Lung (tissue), 12 donors: ENCODE data around the gene ADPRS. TPM values are rescaled to one million over a fixed set of nuclear protein-coding genes. Genes with fewer than 3 reads are reported as not detected.

Experiments used
- ATAC-seq: fragments of 200-7000 bp; cut with Tn5 transposase; one replicate; pipeline ENCODE4 v1.9.1; 2020; ENCODE audit warnings: moderate number of reproducible peaks; ENCODE audit not compliant: insufficient read depth, low FRiP score
- DNase-seq, 3 donors: peaks; one replicate each; pipeline ENCODE4 v3.0.0-alpha.2; 2013 to 2017
- H3K27ac ChIP-seq, 2 donors: one replicate each; pipeline ENCODE4 v1.5.1; 2013; ENCODE audit warnings: mild to moderate bottlenecking in 2 of 2, moderate library complexity in 2 of 2, control low read depth in 1 of 2, inconsistent platforms in 1 of 2, low read depth in 1 of 2, low read length in 1 of 2
- H3K27me3 ChIP-seq, 3 donors: one replicate each; pipeline ENCODE4 v1.5.1; 2013; ENCODE audit warnings: low read length in 2 of 3; ENCODE audit not compliant: control insufficient read depth in 3 of 3, insufficient read depth in 3 of 3
- H3K36me3 ChIP-seq, 4 donors: one replicate each; pipeline ENCODE4 v1.5.1; 2013; ENCODE audit warnings: low read length in 4 of 4, mild to moderate bottlenecking in 1 of 4, moderate library complexity in 1 of 4; ENCODE audit not compliant: control insufficient read depth in 4 of 4, insufficient read depth in 4 of 4
- H3K4me1 ChIP-seq, 5 donors: one replicate each; pipeline ENCODE4 v1.5.1; 2013; ENCODE audit warnings: low read length in 5 of 5, mild to moderate bottlenecking in 2 of 5, moderate library complexity in 1 of 5; ENCODE audit not compliant: control insufficient read depth in 5 of 5, insufficient read depth in 5 of 5
- H3K4me3 ChIP-seq: one replicate; pipeline ENCODE4 v1.5.1; 2013; ENCODE audit warnings: mild to moderate bottlenecking, control low read depth, moderate library complexity
- H3K9ac ChIP-seq, 2 donors: one replicate each; pipeline ENCODE4 v1.5.1; 2013; ENCODE audit warnings: low read length in 2 of 2, control low read depth in 1 of 2; ENCODE audit not compliant: insufficient read depth in 1 of 2
- H3K9me3 ChIP-seq, 4 donors: one replicate each; pipeline ENCODE4 v1.5.1; 2013; ENCODE audit warnings: low read length in 3 of 4, mild to moderate bottlenecking in 1 of 4, moderate library complexity in 1 of 4; ENCODE audit not compliant: control insufficient read depth in 4 of 4, insufficient read depth in 3 of 4
- WGBS, 2 donors: extraction: QIAGEN DNeasy Blood & Tissue Kit; methylation state at CpG; one replicate each; pipeline ENCODE4 v1.1.7; 2013; 5-methylcytosine and 5-hydroxymethylcytosine counted together
- polyA plus RNA-seq, 2 donors: library from polyadenylated mRNA; stranded (reverse); fragments of 200-250 nt; gene quantifications; one replicate each; pipeline ENCODE4 v1.2.1, GENCODE V29; 2013
- total RNA-seq, 2 donors: library from RNA; depleted of rRNA in 1 of 2; stranded (reverse); fragments of >200 nt in 1 of 2; gene quantifications; one replicate each; pipeline ENCODE4 v1.2.1, GENCODE V29; 2014 to 2021
- TF ChIP-seq, protein P1 (sequence below): IDR thresholded peaks from 2 replicates; pipeline ENCODE4 v1.5.1; 2012; ENCODE audit warnings: mild to moderate bottlenecking; ENCODE audit errors: control extremely low read depth, extremely low read depth
- donor health status: control.
- donor health status: control.
- donor health status: Bipolar disorder and iron deficiency.
- donor health status: healthy.
- donor health status: DM: yes; HTN: yes; CAD: no.

ADPRS gene
- total and polyA plus RNA-seq, 4 donors, result 22.0 to 44.3 (median 32.5) TPM

DNA sequence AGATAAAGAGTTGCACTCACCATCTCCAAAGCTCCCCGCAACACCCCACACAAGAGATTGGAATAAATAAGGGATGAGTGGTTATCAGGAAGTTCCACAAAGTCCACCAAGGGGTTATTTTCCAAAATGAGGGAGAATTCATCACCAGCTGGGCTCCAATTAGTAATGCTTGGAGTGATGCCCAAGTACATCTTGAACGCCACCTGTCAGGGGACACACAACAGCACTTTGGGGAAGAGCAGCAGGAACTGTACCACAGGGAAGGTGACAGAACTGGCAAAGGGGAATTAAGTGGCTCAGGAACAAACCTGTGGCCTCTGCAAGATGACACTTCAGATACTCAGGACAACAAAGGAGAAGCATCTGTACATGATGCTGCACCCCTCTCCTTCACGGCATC lies 49.1 kb downstream of the ADPRS start:
- no peak for DNase-seq
- WGBS, 2 donors, result 87 to 95% methylated on average over 3 of the region's 3 CpGs
- Histone ChIP-seq H3K4me1 (peaks cover 0 to 39% (median 0%) of the 10 kb centered on the region in 5 donors), H3K4me3 (no peak overlapping the region), H3K27ac (no peak overlapping the region), H3K36me3 (peaks cover 0 to 18% (median 7%) of the 10 kb centered on the region in 4 donors), H3K27me3 (no peaks in the 10 kb centered on the region), H3K9ac (no peak overlapping the region), H3K9me3 (no peaks in the 10 kb centered on the region)
- ATAC-seq, result no peak
- TF ChIP-seq, protein P1, sequence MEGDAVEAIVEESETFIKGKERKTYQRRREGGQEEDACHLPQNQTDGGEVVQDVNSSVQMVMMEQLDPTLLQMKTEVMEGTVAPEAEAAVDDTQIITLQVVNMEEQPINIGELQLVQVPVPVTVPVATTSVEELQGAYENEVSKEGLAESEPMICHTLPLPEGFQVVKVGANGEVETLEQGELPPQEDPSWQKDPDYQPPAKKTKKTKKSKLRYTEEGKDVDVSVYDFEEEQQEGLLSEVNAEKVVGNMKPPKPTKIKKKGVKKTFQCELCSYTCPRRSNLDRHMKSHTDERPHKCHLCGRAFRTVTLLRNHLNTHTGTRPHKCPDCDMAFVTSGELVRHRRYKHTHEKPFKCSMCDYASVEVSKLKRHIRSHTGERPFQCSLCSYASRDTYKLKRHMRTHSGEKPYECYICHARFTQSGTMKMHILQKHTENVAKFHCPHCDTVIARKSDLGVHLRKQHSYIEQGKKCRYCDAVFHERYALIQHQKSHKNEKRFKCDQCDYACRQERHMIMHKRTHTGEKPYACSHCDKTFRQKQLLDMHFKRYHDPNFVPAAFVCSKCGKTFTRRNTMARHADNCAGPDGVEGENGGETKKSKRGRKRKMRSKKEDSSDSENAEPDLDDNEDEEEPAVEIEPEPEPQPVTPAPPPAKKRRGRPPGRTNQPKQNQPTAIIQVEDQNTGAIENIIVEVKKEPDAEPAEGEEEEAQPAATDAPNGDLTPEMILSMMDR, result no peak

DNA sequence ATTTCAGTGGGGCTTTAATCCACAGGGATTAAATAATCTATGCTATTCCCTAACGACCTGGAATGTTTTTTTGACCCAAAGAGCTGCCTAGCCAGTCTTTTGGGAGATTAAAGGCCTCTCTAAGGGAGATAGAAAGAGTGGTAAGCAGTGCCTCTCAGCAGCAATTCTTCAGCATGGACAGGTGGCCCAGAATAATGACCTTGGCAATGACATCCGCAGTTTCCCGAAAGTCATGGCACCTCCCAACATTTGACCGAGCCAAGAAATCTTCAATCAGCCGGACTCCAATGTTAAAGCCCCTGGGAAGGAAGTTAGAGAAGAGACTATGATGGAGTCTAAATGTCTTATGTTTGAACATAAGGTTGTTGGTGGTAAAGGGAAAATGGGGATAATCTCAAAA lies 50.8 kb downstream of the ADPRS start:
- no peak overlapping the region for H3K9ac ChIP-seq
- H3K4me3 ChIP-seq, result no peak overlapping the region
- DNase-seq (no peak), ATAC-seq (no peak)
- no peak overlapping the region for H3K27ac ChIP-seq
- H3K27me3 ChIP-seq, result no peaks in the 10 kb centered on the region
- no peaks in the 10 kb centered on the region for H3K9me3 ChIP-seq
- H3K36me3 ChIP-seq, result peaks cover 0 to 18% (median 7%) of the 10 kb centered on the region in 4 donors
- TF ChIP-seq, protein P1, result no peak
- H3K4me1 ChIP-seq, result peaks cover 0 to 39% (median 0%) of the 10 kb centered on the region in 5 donors
- 87 to 94% methylated on average over 5 of the region's 5 CpGs for WGBS, 2 donors

DNA sequence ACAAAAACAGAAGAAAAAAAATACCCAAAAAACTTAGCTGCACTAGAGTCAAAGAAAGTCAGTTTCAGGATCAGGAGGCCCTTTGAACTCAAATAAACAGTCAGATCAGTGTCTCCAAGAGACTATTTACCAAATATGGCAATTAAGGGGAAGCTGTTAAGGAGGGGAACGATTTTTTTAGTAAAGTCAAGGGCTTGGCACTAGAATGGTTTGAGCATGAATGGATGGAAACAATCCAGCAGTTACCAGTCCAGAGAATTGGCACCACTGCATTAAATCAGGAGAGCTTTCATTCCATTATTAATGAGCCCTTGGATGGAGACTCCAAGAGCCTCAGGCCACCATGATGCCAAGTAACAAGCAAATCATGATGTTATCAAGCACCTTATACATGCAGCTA lies 53.4 kb downstream of the ADPRS start:
- ATAC-seq (no peak), DNase-seq (no peak)
- peak overlapping the region in 1 of 2 donors; percentile 6 for H3K27ac ChIP-seq
- peaks cover 0 to 14% (median 0%) of the 10 kb centered on the region in 5 donors for H3K4me1 ChIP-seq
- TF ChIP-seq, protein P1, result no peak
- H3K27me3 ChIP-seq, result no peaks in the 10 kb centered on the region
- 10 to 16% methylated on average over 1 of the region's 1 CpG for WGBS, 2 donors
- no peaks in the 10 kb centered on the region for H3K9me3 ChIP-seq
- no peak overlapping the region for H3K4me3 ChIP-seq
- peaks cover 0 to 12% (median 7%) of the 10 kb centered on the region in 4 donors for H3K36me3 ChIP-seq
- H3K9ac ChIP-seq, result no peak overlapping the region

DNA sequence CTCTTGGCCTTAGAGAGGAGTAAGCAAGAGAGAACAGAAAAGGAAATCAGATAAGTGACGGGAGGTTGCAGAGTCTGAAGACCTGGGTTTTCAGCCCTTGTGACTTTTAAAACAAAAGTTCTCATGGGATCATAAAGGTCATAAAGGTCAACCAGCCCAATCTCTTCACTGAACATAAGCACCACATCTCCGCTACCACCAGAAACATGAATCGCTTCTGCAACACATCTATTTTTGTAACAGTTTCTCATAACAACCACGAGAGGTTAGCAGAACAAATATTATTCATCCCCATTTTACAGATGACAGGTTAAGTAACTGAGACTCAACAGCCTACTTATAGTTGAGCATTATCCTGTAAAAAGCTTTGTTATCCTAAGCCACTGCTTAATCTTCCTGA lies 54.7 kb downstream of the ADPRS start:
- no peak overlapping the region for H3K4me3 ChIP-seq
- peaks cover 0 to 8% (median 1%) of the 10 kb centered on the region in 5 donors for H3K4me1 ChIP-seq
- no peak overlapping the region for H3K27ac ChIP-seq
- TF ChIP-seq, protein P1, result no peak
- no peaks in the 10 kb centered on the region for H3K9me3 ChIP-seq
- ATAC-seq, result no peak
- WGBS, 2 donors, result 80 to 83% methylated on average over 4 of the region's 4 CpGs
- no peaks in the 10 kb centered on the region for H3K27me3 ChIP-seq
- no peak for DNase-seq
- no peak overlapping the region for H3K9ac ChIP-seq
- H3K36me3 ChIP-seq, result peaks cover 0 to 5% (median 1%) of the 10 kb centered on the region in 4 donors
